ENCODE measurements around the gene RIN1.
A peak's percentile ranks its signal among the peaks of the same experiment; 100 is the strongest.

Gene RIN1

GRCh38 chr11:66293777-66294625 lies 42.2 kb downstream of the RIN1 start:
- no peak for DNase-seq (ENCODE audit: low spot score)

- no peak for DNase-seq (ENCODE audit: low spot score)
These were observed 42.9 kb downstream of the RIN1 start for GRCh38 chr11:66293352-66293751.

- no peak for DNase-seq (ENCODE audit: low spot score)
These were observed 43.5 kb downstream of the RIN1 start for GRCh38 chr11:66292543-66293332.

GRCh38 chr11:66291706-66292542 lies 44.3 kb downstream of the RIN1 start, which contains the start of gene TMEM151A:
TMEM151A (plus strand) TSS chr11:66291894; CDS start chr11:66292014, 120 bp downstream.
- no peak for DNase-seq (ENCODE audit: low spot score)

- DNase-seq (ENCODE audit: low spot score) = no peak
These were observed 44.9 kb downstream of the RIN1 start for GRCh38 chr11:66291303-66291705.

- DNase-seq (ENCODE audit: low spot score) = no peak
These were observed 46.0 kb downstream of the RIN1 start for GRCh38 chr11:66290330-66290621.

- peak; percentile 66 for DNase-seq (ENCODE audit: low spot score)
These were observed 46.5 kb downstream of the RIN1 start for GRCh38 chr11:66289548-66290329.

GRCh38 chr11:66288671-66289547 lies 47.3 kb downstream of the RIN1 start, which contains the start of gene YIF1A:
YIF1A (minus strand) TSS chr11:66289143; CDS start chr11:66288985, 158 bp downstream.
- peak; percentile 99 for DNase-seq (ENCODE audit: low spot score)

- no peak for DNase-seq (ENCODE audit: low spot score)
These were observed 48.2 kb downstream of the RIN1 start for GRCh38 chr11:66287889-66288670.

GRCh38 chr11:66287211-66287888 lies 48.9 kb downstream of the RIN1 start:
- DNase-seq (ENCODE audit: low spot score) = no peak

- DNase-seq (ENCODE audit: low spot score) = no peak
These were observed 49.5 kb downstream of the RIN1 start for GRCh38 chr11:66286699-66287098.

- DNase-seq (ENCODE audit: low spot score) = no peak
These were observed 50.8 kb downstream of the RIN1 start for GRCh38 chr11:66285250-66285947.

- no peak for DNase-seq (ENCODE audit: low spot score)
These were observed 51.6 kb downstream of the RIN1 start for GRCh38 chr11:66284526-66285078.

GRCh38 chr11:66283461-66284105 lies 52.7 kb downstream of the RIN1 start:
- no peak for DNase-seq (ENCODE audit: low spot score)

- DNase-seq (ENCODE audit: low spot score) = peak; percentile 91
These were observed 53.5 kb downstream of the RIN1 start for GRCh38 chr11:66282468-66283455.

Data from kidney capillary endothelial cell (primary cell).